Ascending aorta (tissue), 2 donors: Measurements from ENCODE around the gene TMEM39A. TPM values are rescaled to one million over a fixed set of nuclear protein-coding genes. Genes with fewer than 3 reads are reported as not detected.

Experiments
- DNase-seq, 2 donors: peaks; one replicate each; pipeline ENCODE4 v3.0.0-alpha.2; 2019; ENCODE audit warnings: low spot score in 2 of 2
- H3K27ac ChIP-seq, 2 donors: fragments of 200-600 bp; sonication (generic); one replicate each; pipeline ENCODE4 v1.5.1; 2016 to 2017; ENCODE audit warnings: mild to moderate bottlenecking in 1 of 2
- H3K27me3 ChIP-seq: fragments of 200-600 bp; sonication (generic); one replicate; pipeline ENCODE4 v1.5.1; 2017
- H3K36me3 ChIP-seq, 2 donors: fragments of 200-600 bp; sonication (generic); one replicate each; pipeline ENCODE4 v1.5.1; 2016
- H3K4me1 ChIP-seq, 2 donors: fragments of 200-600 bp; sonication (generic); one replicate each; pipeline ENCODE4 v1.5.1; 2016 to 2017; ENCODE audit warnings: mild to moderate bottlenecking in 1 of 2
- H3K4me3 ChIP-seq, 2 donors: fragments of 200-600 bp; sonication (generic); one replicate each; pipeline ENCODE4 v1.5.1; 2016 to 2017; ENCODE audit warnings: mild to moderate bottlenecking in 1 of 2
- H3K9me3 ChIP-seq, 2 donors: fragments of 200-600 bp; sonication (generic); one replicate each; pipeline ENCODE4 v1.5.1; 2016
- intact Hi-C: fragments of 100-400 bp; cut with DNase I; formaldehyde crosslinking; loops from one replicate; pipeline ENCODE4 v1.15.1; 2023
- total RNA-seq: library from RNA; depleted of rRNA; stranded (reverse); fragments of >200 nt; gene quantifications from one replicate; pipeline ENCODE4 v1.1.0, GENCODE V29; 2016
- TF ChIP-seq, protein P1 (sequence below), 3 experiments: fragments of 200-600 bp in 2 of 3; fragments of 450-650 bp in 1 of 3; sonication (generic) in 2 of 3; IDR thresholded peaks; one replicate each; pipeline ENCODE4 v1.5.1; 2016 to 2019; ENCODE audit warnings: antibody characterized with exemption in 3 of 3, mild to moderate bottlenecking in 1 of 3, moderate library complexity in 1 of 3

The TMEM39A gene
- total RNA-seq, 1 donor from 2014 or later = 115 TPM

DNA sequence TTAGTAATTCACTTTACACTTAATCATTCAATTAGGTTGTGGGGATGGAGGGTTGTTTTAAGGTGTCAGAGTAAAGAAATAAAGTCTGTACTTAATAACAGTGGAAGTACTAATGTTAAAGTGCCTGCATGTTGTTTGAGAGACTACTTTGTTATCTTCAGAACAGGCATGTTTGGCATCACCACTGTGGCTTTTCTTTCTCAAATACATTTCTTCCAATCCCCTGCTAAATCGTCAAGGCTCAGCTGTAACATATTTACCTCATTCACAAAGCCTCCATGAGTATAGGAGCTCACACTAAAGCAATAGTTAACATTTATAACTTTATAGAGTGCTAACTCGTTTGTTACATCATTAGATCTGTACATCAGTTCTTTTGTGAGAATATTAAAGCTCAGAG is 37.5 kb upstream of the TMEM39A start:
- peaks cover 0 to 21% of the 10 kb centered on the region in 2 donors for H3K36me3 ChIP-seq
- intact Hi-C loops = no loop called here

DNA sequence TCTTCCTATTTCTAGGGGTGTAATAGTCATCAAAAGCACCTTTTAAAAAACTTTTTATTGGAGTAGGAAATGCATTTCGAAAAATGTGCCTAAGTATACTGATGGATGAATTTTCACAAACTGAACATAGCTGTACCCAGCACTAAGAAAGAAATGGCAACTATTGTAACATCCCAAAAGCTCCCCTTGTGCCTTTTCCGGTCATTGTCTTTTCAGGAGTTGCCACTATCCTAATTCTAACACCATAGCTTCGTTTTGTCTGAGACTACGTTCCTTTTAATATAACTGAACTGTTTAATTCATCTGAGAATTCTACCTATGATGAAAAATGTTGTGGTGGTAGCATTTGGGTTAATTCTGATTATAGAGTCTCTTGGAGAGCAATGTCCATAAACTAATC is 36.9 kb upstream of the TMEM39A start:
- H3K27ac ChIP-seq = no peak overlapping the region
- peaks cover 0 to 14% of the 10 kb centered on the region in 2 donors for H3K36me3 ChIP-seq
- no peak for DNase-seq
- no peaks in the 10 kb centered on the region for H3K27me3 ChIP-seq
- TF ChIP-seq, protein P1, sequence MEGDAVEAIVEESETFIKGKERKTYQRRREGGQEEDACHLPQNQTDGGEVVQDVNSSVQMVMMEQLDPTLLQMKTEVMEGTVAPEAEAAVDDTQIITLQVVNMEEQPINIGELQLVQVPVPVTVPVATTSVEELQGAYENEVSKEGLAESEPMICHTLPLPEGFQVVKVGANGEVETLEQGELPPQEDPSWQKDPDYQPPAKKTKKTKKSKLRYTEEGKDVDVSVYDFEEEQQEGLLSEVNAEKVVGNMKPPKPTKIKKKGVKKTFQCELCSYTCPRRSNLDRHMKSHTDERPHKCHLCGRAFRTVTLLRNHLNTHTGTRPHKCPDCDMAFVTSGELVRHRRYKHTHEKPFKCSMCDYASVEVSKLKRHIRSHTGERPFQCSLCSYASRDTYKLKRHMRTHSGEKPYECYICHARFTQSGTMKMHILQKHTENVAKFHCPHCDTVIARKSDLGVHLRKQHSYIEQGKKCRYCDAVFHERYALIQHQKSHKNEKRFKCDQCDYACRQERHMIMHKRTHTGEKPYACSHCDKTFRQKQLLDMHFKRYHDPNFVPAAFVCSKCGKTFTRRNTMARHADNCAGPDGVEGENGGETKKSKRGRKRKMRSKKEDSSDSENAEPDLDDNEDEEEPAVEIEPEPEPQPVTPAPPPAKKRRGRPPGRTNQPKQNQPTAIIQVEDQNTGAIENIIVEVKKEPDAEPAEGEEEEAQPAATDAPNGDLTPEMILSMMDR (IDR thresholded peaks at IDR 0.05) = no peak
- peak overlapping the region in 1 of 2 donors; percentile 92 for H3K4me3 ChIP-seq
- intact Hi-C loops = no loop called here
- no peaks in the 10 kb centered on the region for H3K9me3 ChIP-seq
- H3K4me1 ChIP-seq = peaks cover 5 to 24% of the 10 kb centered on the region in 2 donors

More for the DNA sequence above, 37.5 kb upstream of the TMEM39A start:
- Histone ChIP-seq H3K27ac (no peak overlapping the region), H3K27me3 (no peaks in the 10 kb centered on the region), H3K4me1 (peaks cover 5 to 24% of the 10 kb centered on the region in 2 donors), H3K9me3 (no peaks in the 10 kb centered on the region), H3K4me3 (peak overlapping the region in 1 of 2 donors; percentile 92)
- TF ChIP-seq, protein P1 (IDR thresholded peaks at IDR 0.05) = no peak
- DNase-seq = no peak

DNA sequence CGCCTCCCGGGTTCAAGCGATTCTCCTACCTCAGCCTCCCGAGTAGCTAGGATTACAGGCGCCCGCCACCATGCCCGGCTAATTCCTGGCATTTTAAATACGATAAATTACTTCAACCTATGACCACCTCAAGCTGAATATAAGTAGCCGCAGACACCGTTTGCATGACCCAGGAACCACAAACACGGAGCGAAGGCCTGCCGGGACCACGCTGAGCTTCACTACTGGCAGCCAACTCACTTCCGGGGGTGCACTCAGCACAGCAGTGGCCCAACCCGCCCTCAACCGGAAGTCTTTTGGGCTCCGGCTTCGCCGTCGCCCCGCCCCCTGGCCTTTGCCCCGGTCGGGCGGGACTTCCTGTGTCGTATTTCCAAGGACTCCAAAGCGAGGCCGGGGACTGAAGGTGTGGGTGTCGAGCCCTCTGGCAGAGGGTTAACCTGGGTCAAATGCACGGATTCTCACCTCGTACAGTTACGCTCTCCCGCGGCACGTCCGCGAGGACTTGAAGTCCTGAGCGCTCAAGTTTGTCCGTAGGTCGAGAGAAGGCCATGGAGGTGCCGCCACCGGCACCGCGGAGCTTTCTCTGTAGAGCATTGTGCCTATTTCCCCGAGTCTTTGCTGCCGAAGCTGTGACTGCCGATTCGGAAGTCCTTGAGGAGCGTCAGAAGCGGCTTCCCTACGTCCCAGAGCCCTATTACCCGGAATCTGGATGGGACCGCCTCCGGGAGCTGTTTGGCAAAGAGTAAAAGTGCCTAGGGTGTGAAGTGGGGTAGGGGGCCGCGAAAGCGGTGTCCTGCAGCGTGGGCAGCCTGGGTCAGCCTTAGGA is 35.0 kb upstream of the TMEM39A start, which contains the start of gene TIMMDC1:
TIMMDC1 (plus strand) TSS at position 362 of the 826 bp plus-strand sequence; CDS start at position 549, 187 bp downstream.
- Histone ChIP-seq H3K9me3 (no peaks in the 10 kb centered on the region), H3K27ac (peak within 1 kb of the TSS; percentile 93 to 94), H3K4me3 (peak within 1 kb of the TSS; percentile 78 to 92), H3K4me1 (peaks cover 5 to 24% of the 10 kb centered on the region in 2 donors), H3K36me3 (peaks cover 0 to 7% of the 10 kb centered on the region in 2 donors), H3K27me3 (no peaks in the 10 kb centered on the region)
- TF ChIP-seq, protein P1 (IDR thresholded peaks at IDR 0.05) = no peak
- intact Hi-C loops = loop anchor here (1.0 to 2.0 kb wide), 5 partner anchors 30 to 258 kb away; partner anchors contain the start of genes B4GALT4, COX17, POGLUT1 and TMEM39A
- DNase-seq = peak; percentile 90 to 98

DNA sequence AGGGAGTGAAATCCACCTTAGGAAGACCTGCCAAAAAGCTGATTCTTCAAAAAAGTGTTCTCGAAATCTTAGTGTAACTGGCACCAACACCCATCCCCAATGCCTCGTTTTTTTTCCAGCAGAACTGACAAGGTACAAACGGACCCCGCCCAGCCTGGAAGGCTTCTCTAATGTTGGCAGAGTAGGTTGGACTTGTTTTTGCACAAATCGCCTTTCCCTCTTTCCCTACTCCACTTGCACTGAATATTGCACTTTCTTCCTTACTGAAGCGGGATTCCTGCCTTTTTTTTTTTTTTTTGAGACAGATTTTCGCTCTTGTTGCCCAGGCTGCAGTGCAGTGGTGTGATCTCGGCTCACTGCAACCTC is 34.4 kb upstream of the TMEM39A start:
- intact Hi-C loops = loop anchor here (1.0 to 2.0 kb wide), 5 partner anchors 30 to 257 kb away; partner anchors contain the start of genes B4GALT4, COX17, POGLUT1 and TMEM39A

DNA sequence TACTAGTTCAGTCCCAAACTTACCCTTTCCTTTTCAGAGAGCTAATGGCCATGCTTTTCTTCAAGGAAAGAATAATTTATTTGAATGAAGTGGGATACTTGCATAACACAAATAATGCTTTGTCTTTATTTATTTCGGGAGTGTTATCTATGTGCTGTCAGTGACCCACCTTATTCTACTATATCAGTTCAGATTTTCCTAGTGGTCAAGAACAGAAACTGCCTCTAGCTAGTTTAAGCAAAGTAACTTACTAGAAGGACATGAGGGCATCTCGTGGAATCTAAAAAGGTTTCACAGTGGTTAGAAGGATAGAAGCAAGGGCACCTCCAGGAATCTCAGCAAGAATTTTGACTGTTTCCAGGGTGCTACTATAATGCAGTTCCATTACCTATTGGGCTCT is 31.2 kb upstream of the TMEM39A start:
- H3K27ac ChIP-seq = no peak overlapping the region
- TF ChIP-seq, protein P1 (IDR thresholded peaks at IDR 0.05) = no peak
- H3K9me3 ChIP-seq = no peaks in the 10 kb centered on the region
- no peaks in the 10 kb centered on the region for H3K36me3 ChIP-seq
- H3K27me3 ChIP-seq = no peaks in the 10 kb centered on the region
- intact Hi-C loops = no loop called here
- no peak overlapping the region for H3K4me3 ChIP-seq
- DNase-seq = no peak
- H3K4me1 ChIP-seq = peaks cover 3 to 10% of the 10 kb centered on the region in 2 donors

More for the DNA sequence above, 34.4 kb upstream of the TMEM39A start:
- peak overlapping the region; percentile 78 to 92 for H3K4me3 ChIP-seq
- TF ChIP-seq, protein P1 (IDR thresholded peaks at IDR 0.05) = no peak
- H3K27ac ChIP-seq = peak overlapping the region; percentile 93 to 94
- no peaks in the 10 kb centered on the region for H3K9me3 ChIP-seq
- H3K36me3 ChIP-seq = peaks cover 0 to 7% of the 10 kb centered on the region in 2 donors
- no peaks in the 10 kb centered on the region for H3K27me3 ChIP-seq
- peaks cover 5 to 24% of the 10 kb centered on the region in 2 donors for H3K4me1 ChIP-seq
- DNase-seq = no peak
